ENCODE results near the gene DCUN1D4.

Gene DCUN1D4

DNA sequence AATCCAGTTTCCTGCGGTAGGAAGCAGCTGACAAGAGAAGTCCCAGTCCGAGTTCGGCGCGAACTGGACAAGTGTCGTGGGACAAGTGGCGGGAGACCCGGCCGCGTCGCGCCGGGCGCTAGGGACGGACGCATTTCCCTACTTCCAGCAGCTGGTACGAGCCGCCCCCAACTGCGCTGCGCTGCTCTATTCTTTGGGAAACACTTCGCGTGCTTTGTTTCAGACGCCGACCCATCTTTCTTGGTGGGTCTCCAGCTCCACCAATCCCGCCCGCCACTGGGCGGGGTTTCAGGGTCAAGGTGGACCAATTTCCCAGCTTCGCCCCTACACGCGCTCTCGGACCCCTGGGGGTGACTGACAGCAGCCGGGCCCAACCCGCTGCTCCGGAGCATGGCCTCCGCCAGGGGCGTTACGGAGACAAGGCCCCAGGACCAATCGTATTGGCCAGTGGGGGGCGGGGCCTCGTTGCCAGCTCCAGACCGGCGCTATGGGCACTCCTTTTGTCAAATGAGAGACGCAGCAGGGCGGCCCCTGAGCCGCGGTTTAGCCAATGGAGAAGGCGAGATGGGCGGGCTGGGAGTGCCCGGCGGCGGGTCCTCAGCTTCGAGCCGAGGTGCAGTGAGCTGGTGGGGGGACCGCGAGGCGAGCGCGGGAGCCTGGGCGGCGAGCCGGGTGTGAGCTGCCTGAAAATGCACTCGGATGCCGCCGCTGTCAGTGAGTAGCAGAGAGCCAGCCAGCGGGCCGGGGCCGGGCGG is at the start of gene DCUN1D4:
Gene DCUN1D4, plus strand, starts transcription at position 600 of the 755 bp plus-strand sequence. Its CDS starts 90 bp downstream, at position 690.
- DNase-seq: peak; percentile 99

DNA sequence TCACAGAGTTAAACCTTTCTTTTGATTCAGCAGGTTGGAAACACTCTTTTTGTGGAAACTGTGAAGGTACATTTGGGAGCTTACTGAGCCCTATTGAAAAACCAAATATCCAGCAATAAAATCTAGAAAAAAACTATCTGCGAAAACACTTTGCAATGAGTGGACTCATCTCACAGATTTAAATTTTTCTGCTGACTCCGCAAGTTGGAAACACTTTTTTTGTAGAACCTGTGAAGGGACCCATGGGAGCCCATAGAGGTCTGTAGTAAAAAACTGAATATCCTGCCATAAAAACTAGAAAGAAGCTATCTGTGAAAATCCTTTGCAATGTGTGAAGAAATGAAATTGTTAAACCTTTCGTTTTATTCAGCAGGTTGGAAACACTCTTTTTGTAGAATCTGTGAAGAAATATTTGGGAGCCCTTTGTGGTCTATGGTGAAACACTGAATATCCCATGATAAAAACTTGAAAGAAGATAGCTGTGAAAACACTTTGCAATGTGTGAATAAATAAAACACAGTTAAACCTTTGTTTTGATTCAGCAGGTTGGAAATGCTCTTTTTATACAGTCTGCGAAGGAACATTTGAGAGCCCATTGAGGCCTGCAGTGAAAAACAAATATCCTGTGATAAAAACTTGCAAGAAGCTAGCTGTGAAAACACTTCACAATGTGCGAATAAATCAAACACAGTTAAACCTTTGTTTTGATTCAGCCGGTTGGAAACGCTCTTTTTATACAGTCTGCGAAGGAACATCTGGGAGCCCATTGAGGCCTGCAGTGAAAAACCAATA is 22.3 kb upstream of the DCUN1D4 start:
- no peak for DNase-seq

DNA sequence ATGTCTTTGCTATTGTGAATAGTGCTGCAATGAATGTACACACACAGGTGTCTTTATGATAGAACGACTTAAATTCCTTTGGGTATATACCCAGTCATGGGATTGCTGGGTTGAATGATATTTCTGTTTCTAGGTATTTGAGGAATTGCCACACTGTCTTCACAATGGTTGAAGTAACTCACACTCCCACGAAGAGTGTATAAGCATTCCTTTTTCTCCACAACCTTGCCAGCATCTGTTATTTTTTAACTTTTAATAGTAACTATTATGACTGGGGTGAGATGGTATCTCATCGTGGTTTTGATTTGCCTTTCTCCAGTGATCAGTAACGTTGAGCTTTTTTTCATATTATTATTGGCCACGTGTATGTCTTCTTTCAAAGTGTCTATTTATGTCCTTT is 17.6 kb upstream of the DCUN1D4 start:
- DNase-seq: no peak

- no peak for DNase-seq
These were observed 12.7 kb upstream of the DCUN1D4 start for GRCh38 chr4:51830156-51830720.

GRCh38 chr4:51831133-51831532 is 11.8 kb upstream of the DCUN1D4 start:
- DNase-seq: peak; percentile 65

DNA sequence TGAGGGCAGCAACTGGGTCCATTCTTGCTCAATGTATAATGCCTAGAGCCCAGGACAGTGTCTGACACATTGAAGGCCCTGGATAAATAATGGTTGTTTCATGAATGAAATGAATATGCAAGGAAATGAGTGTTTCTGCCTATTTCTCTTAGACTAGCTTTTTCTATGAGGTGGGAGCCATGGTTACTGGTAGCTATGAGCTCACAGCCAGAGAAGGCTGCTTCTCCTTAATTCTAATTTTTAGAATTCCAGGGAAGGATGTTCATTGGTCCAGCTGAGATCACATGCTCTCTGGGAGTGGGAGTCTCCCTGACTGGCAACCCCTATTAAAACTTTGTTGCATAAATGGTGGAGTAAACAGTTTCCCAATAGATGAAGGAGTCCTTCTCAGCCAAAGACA is 9.7 kb upstream of the DCUN1D4 start:
- no peak for DNase-seq

- no peak for DNase-seq
These were observed 7.9 kb upstream of the DCUN1D4 start for GRCh38 chr4:51835079-51835478.

- no peak for DNase-seq
These were observed 7.1 kb upstream of the DCUN1D4 start for GRCh38 chr4:51835855-51836254.

DNA sequence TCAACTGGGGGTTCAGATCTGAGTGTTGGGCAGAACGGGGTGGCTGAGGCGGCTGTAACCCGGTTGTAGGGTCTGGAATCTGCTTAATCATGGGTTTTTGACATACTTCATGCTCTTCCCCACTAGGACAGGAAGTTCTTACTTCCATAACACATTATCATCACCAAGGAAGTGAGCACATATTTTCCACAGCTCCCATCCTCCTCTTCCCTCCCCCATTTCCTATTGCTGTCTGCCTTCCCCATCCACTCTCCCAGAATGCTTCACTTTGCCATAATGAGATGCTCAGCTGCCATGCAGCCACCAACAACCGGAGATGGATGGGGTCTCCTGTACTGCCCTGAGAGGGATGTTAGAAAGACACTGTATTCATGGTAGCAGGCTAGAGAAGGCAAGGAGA is 6.4 kb upstream of the DCUN1D4 start:
- DNase-seq: peak; percentile 10

DNA sequence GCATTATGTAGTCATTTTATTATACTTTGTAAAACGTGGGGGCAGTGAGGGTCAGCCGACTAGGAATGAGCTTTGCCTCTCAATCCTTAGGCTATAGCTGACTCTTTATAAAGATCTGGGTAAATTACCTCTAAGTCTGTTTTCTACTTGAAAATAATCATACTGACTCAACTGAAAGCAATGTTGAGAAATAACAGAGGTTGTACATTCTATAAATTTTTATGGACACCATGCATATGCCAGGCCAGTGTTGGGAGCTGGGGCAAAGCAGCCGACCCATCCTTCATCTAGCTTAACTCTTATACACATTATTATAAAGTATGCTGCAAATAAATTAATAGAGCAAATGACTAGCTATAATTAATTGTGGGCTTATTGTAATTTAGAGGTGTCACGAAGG is 2.2 kb upstream of the DCUN1D4 start:
- no peak for DNase-seq

GRCh38 chr4:51842167-51842553 is 793 bp upstream of the DCUN1D4 start:
- no peak for DNase-seq

- peak; percentile 66 for DNase-seq
These were observed 578 bp downstream of the DCUN1D4 start for GRCh38 chr4:51843309-51844152.

- peak; percentile 90 for DNase-seq
These were observed 1.5 kb downstream of the DCUN1D4 start for GRCh38 chr4:51844153-51845054.

- DNase-seq: no peak
These were observed 2.1 kb downstream of the DCUN1D4 start for GRCh38 chr4:51845055-51845426.

DNA sequence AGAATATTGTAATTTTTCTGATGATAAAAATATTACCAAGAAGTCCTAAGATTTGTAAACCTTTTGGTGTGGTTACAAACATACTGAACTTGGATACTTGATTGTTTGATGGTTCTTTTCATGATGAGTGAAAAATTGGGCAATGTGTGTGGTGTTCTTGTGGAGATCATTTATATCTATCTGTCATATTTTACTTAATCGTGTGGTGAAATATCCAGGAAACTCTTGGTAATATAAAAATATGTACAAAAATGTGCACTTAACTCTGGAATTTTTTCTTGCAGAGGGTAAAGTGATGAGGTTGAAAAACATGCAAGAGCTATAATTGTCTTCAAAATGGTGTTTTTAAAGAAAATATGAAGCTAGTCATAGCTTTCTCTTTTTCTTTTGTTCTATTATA is 2.8 kb downstream of the DCUN1D4 start:
- no peak for DNase-seq

GRCh38 chr4:51849430-51849829 is 6.5 kb downstream of the DCUN1D4 start:
- DNase-seq: no peak

GRCh38 chr4:51850294-51850693 is 7.3 kb downstream of the DCUN1D4 start:
- no peak for DNase-seq

DNA sequence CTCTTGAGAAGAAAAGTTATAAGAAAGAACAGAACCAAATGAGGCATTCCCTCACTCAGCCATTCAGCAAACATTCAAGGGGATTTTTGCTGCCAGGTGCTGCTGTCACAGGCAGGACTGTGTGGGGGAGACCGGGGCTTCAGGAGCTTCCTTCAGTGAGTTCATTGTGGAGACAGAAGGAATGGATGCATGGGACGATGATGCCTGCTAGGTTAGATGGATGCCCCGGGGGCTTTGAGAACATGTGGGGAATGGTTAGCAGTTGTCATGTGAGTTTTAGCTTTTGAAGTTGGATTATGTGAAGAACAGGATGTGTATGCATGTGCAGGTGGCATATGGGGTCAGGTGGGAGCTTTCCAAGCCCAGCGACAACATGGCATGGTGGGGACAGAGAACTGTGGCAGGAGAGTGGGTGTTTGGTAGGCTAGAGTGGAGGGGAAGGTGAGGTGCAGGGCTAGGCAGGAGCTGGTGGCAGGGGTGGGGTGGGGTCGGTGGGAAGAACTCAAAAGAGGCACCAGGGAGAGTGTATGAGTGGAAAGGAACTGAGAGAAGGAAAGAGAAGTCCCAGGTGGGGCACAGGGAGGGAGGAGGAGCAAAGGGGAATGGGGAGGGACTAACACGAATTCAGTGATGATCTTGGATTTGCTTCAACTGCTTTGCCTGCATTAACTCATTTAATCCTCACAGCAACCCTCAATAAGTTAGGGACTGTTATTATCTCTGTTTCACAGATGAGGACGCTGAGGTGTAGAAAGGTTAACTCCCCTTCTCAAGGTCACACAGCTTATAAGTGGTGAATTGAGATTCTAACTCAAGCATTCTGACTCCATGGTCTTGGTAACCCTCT is 8.4 kb downstream of the DCUN1D4 start:
- DNase-seq: no peak

DNA sequence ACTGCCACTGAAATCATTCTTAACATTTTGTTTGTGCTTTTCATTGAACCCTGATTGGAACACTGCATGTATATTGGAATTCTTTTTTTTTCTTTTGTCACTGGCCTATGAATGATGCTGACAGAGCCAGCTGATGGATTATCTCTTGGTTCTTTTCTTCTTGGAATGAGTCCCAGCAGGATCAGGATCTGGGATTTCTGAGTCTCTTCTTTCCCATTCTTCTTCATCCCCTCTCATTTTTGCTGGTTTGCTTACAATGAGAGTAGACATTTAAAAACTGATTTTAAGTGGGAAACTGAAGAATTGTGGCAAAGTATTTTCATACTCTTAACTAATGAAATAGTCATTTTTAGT is 9.0 kb downstream of the DCUN1D4 start:
- no peak for DNase-seq

GRCh38 chr4:51853027-51853682 is 10.2 kb downstream of the DCUN1D4 start:
- no peak for DNase-seq

- DNase-seq: no peak
These were observed 12.3 kb downstream of the DCUN1D4 start for GRCh38 chr4:51855270-51855669.
